Measurements from ENCODE around the gene FN3K.

FN3K gene

GRCh38 chr17:82696916-82697807 lies 38.3 kb upstream of the FN3K start:
- H3K4me3 ChIP-seq (ENCODE audit: low read depth, low read length) = peak overlapping the region; percentile 55
- H3K36me3 ChIP-seq = no peaks in the 10 kb centered on the region
- TF ChIP-seq, protein P1, sequence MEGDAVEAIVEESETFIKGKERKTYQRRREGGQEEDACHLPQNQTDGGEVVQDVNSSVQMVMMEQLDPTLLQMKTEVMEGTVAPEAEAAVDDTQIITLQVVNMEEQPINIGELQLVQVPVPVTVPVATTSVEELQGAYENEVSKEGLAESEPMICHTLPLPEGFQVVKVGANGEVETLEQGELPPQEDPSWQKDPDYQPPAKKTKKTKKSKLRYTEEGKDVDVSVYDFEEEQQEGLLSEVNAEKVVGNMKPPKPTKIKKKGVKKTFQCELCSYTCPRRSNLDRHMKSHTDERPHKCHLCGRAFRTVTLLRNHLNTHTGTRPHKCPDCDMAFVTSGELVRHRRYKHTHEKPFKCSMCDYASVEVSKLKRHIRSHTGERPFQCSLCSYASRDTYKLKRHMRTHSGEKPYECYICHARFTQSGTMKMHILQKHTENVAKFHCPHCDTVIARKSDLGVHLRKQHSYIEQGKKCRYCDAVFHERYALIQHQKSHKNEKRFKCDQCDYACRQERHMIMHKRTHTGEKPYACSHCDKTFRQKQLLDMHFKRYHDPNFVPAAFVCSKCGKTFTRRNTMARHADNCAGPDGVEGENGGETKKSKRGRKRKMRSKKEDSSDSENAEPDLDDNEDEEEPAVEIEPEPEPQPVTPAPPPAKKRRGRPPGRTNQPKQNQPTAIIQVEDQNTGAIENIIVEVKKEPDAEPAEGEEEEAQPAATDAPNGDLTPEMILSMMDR (IDR thresholded peaks at IDR 0.05; ENCODE audit: low read depth, low read length) = no peak
- no peaks in the 10 kb centered on the region for H3K4me1 ChIP-seq
- no peaks in the 10 kb centered on the region for H3K9me3 ChIP-seq
- peaks cover 6% of the 10 kb centered on the region; the same call in 1 of the 2 replicates for H3K27me3 ChIP-seq
- no peak for DNase-seq

- TF ChIP-seq, protein P1 (IDR thresholded peaks at IDR 0.05; ENCODE audit: low read depth, low read length) = no peak
- Histone ChIP-seq H3K27me3 (peaks cover 6% of the 10 kb centered on the region; the same call in 1 of the 2 replicates), H3K4me1 (no peaks in the 10 kb centered on the region), H3K36me3 (no peaks in the 10 kb centered on the region), H3K4me3 (ENCODE audit: low read depth, low read length) (peak overlapping the region; percentile 55), H3K9me3 (no peaks in the 10 kb centered on the region)
- no peak for DNase-seq
Measured at GRCh38 chr17:82697808-82698064, 37.7 kb upstream of the FN3K start.

DNA sequence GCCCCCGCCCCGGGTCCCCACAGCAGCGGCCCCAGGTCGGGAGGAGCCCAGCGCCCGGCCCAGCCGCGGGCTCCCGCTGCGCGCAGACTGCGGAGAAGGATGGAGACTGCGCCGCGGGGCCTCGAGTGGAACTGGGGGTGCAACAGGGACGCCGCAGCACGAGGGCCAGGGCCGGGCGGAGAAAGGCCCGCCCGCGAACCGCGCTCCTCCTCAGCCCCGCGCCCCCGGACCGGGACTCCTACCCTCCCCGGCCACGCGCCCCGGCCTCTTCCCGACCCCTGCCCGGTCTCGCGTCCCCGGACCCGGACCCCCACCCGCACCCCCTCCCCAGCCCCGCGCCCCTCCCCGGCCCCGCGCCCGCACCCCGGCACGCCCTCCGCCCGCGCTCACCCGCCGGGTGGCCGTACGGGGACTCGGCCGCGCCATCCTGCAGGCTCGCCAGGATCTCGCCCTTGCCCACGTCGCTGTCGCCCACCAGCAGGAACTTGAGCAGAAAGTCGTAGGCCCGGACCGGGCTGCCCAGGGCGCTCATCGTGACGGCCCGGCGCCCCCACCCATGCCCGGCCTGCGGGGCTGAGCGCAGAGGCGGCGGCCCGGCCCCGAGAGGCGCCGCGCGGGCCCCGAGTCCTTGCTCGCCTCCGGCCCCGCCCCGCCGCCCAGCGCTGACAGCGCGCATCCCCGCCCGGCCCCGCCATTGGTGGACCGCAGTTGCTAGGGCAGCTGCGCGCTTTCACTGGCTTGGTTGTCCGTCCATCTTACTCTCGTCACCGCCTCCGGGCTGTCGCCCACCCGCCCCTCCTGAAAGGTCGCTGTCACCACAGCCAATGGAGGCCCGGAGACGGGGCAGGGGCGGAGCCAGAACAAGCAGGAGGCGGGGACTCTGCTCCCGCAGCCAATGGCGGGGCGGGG lies 37.1 kb upstream of the FN3K start, which contains the start of gene RAB40B:
Gene RAB40B (minus strand): TSS at position 634 of the 909 bp plus-strand sequence. CDS start 102 bp downstream, at position 532.
- H3K4me1 ChIP-seq = no peaks in the 10 kb centered on the region
- no peaks in the 10 kb centered on the region for H3K36me3 ChIP-seq
- DNase-seq = peak; percentile 100

DNA sequence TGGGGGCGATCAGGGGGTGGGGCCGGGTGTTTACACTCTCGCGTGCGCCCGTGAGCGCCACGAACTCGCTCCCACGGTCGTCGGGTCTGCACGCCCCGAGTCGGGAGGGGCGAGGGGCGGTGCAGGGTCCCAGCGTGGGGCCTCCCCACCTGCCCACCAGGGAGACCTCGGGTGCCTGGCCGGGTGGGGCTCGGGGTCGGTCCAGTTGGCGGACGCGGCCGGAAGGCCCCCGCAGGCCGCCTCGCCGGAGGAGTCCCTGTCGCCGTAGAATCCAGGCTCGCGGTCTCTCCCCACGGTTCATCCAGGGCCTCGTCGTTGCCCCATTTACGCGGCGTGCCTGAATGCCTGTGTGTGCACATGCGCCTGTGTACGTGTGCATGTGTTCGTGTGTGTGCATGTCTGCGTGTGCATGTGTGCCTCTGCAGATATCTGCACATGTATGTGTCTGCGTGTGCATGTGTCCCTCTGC lies 36.4 kb upstream of the FN3K start:
- TF ChIP-seq, protein P1 (IDR thresholded peaks at IDR 0.05; ENCODE audit: low read depth, low read length) = no peak
- H3K27me3 ChIP-seq = peaks cover 6% of the 10 kb centered on the region; the same call in 1 of the 2 replicates

More for the DNA sequence above, 37.1 kb upstream of the FN3K start, which contains the start of gene RAB40B:
- Histone ChIP-seq H3K27me3 (peaks cover 6% of the 10 kb centered on the region; the same call in 1 of the 2 replicates), H3K9me3 (no peaks in the 10 kb centered on the region), H3K4me3 (ENCODE audit: low read depth, low read length) (peak within 1 kb of the TSS; percentile 66)
- TF ChIP-seq, protein P1 (IDR thresholded peaks at IDR 0.05; ENCODE audit: low read depth, low read length) = no peak

GRCh38 chr17:82699551-82699950 lies 35.9 kb upstream of the FN3K start:
- Histone ChIP-seq H3K4me3 (ENCODE audit: low read depth, low read length) (no peak overlapping the region), H3K27me3 (peaks cover 6% of the 10 kb centered on the region; the same call in 1 of the 2 replicates), H3K4me1 (no peaks in the 10 kb centered on the region), H3K9me3 (no peaks in the 10 kb centered on the region), H3K36me3 (no peaks in the 10 kb centered on the region)
- DNase-seq = no peak
- TF ChIP-seq, protein P1 (IDR thresholded peaks at IDR 0.05; ENCODE audit: low read depth, low read length) = no peak

More for the DNA sequence above, 36.4 kb upstream of the FN3K start:
- Histone ChIP-seq H3K4me3 (ENCODE audit: low read depth, low read length) (peak overlapping the region; percentile 66), H3K4me1 (no peaks in the 10 kb centered on the region), H3K36me3 (no peaks in the 10 kb centered on the region), H3K9me3 (no peaks in the 10 kb centered on the region)
- no peak for DNase-seq

All from BE2C (cell line).